NCI-H1105 (cell line): ENCODE results near the gene NKAIN4.

Experiments used
- DNase-seq: peaks from one replicate; lab custom pipeline; 2025; lab: John Stamatoyannopoulos, UW

The NKAIN4 gene

GRCh38 chr20:63192721-63193120 lies 61.5 kb downstream of the NKAIN4 start:
- DNase-seq: no peak

- DNase-seq: peak; percentile 98
Measured at GRCh38 chr20:63191400-63191799, 62.9 kb downstream of the NKAIN4 start.

GRCh38 chr20:63190828-63191227 lies 63.4 kb downstream of the NKAIN4 start:
- no peak for DNase-seq
